GM23338 (cell line): ENCODE data around the gene RFXAP. TPM values are rescaled to one million over a fixed set of nuclear protein-coding genes. Genes with fewer than 3 reads are reported as not detected.

Experiments used
- ATAC-seq: fragments of 200-7000 bp; cut with Tn5 transposase; 3 replicates; pipeline ENCODE4 v1.9.1; 2020
- DNase-seq: peaks from one replicate; pipeline ENCODE4 v3.0.0-alpha.2; 2015; ENCODE audit warnings: low spot score
- H2AFZ ChIP-seq: fragments of 200-600 bp; sonication (generic); 2 replicates; pipeline ENCODE4 v1.8.0; 2016; ENCODE audit warnings: antibody characterized with exemption, mild to moderate bottlenecking, moderate library complexity
- H3F3A ChIP-seq: fragments of 200-600 bp; sonication (generic); replicated peaks from 2 replicates; pipeline ENCODE4 v1.8.0; 2017; ENCODE audit warnings: antibody characterized with exemption, mixed run types, low read depth
- H3K27ac ChIP-seq: fragments of 200-600 bp; sonication (generic); 2 replicates; pipeline ENCODE4 v1.6.1; 2016; ENCODE audit warnings: low read depth
- H3K27me3 ChIP-seq: fragments of 200-600 bp; sonication (generic); 2 replicates; pipeline ENCODE4 v1.8.0; 2016; ENCODE audit warnings: mild to moderate bottlenecking, mixed run types, moderate library complexity; ENCODE audit not compliant: insufficient read depth
- H3K36me3 ChIP-seq: fragments of 200-600 bp; sonication (generic); 2 replicates; pipeline ENCODE4 v1.8.0; 2016; ENCODE audit warnings: mild to moderate bottlenecking; ENCODE audit not compliant: insufficient read depth
- H3K4me1 ChIP-seq: fragments of 200-600 bp; sonication (generic); 2 replicates; pipeline ENCODE4 v1.8.0; 2016; ENCODE audit warnings: mild to moderate bottlenecking, moderate library complexity; ENCODE audit not compliant: insufficient read depth
- H3K4me2 ChIP-seq: fragments of 200-600 bp; sonication (generic); 2 replicates; pipeline ENCODE4 v1.7.1; 2017; ENCODE audit warnings: mixed run types
- H3K4me3 ChIP-seq: fragments of 200-600 bp; sonication (generic); 2 replicates; pipeline ENCODE4 v1.6.1; 2016; ENCODE audit warnings: mixed run types
- H3K79me2 ChIP-seq: fragments of 200-600 bp; sonication (generic); replicated peaks from 2 replicates; pipeline ENCODE4 v1.8.0; 2017; ENCODE audit warnings: mild to moderate bottlenecking; ENCODE audit not compliant: insufficient read depth
- H3K9me2 ChIP-seq: fragments of 200-600 bp; sonication (generic); 2 replicates; pipeline ENCODE4 v1.8.0; 2017; ENCODE audit not compliant: insufficient read depth
- H4K20me1 ChIP-seq: fragments of 200-600 bp; sonication (generic); replicated peaks from 2 replicates; pipeline ENCODE4 v1.8.0; 2017; ENCODE audit warnings: mild to moderate bottlenecking; ENCODE audit not compliant: insufficient read depth
- H3K27ac Mint-ChIP-seq: 2 replicates; pipeline ENCODE4 v1.8.0; 2020; ENCODE audit warnings: inconsistent platforms, mild to moderate bottlenecking, moderate library complexity, mixed read lengths
- H3K27me3 Mint-ChIP-seq: 3 replicates; pipeline ENCODE4 v1.8.0; 2022; ENCODE audit warnings: low read depth, mild to moderate bottlenecking, moderate library complexity, mixed read lengths, inconsistent platforms; ENCODE audit not compliant: insufficient read depth, poor library complexity
- H3K36me3 Mint-ChIP-seq: 3 replicates; pipeline ENCODE4 v1.8.0; 2021; ENCODE audit warnings: low read depth, mild to moderate bottlenecking, inconsistent platforms, moderate library complexity, mixed read lengths
- H3K4me1 Mint-ChIP-seq: 3 replicates; pipeline ENCODE4 v1.8.0; 2020; ENCODE audit warnings: mild to moderate bottlenecking, inconsistent platforms, mixed read lengths
- H3K4me3 Mint-ChIP-seq: 3 replicates; pipeline ENCODE4 v1.8.0; 2021; ENCODE audit warnings: moderate library complexity, mild to moderate bottlenecking, inconsistent platforms, mixed read lengths
- H3K9me3 Mint-ChIP-seq: 3 replicates; pipeline ENCODE4 v1.8.0; 2020; ENCODE audit warnings: moderate library complexity, mild to moderate bottlenecking, inconsistent platforms, mixed read lengths
- CREB1 ChIP-seq: fragments of 250-450 bp; sonication (Bioruptor Pico); IDR thresholded peaks from 2 replicates; pipeline ENCODE4 v1.5.0; 2020; ENCODE audit warnings: low read depth, mild to moderate bottlenecking, moderate library complexity
- ETS1 ChIP-seq: IDR thresholded peaks from 2 replicates; pipeline ENCODE4 v1.6.1; 2016; ENCODE audit warnings: antibody characterized with exemption
- EZH2 ChIP-seq: fragments of 200-600 bp; sonication (generic); IDR thresholded peaks from one replicate; pipeline ENCODE4 v1.8.0; 2017; ENCODE audit warnings: antibody characterized with exemption, mild to moderate bottlenecking, low read depth; ENCODE audit not compliant: unreplicated experiment
- EZH2phosphoT487 ChIP-seq: fragments of 200-600 bp; sonication (generic); IDR thresholded peaks from one replicate; pipeline ENCODE4 v1.8.1; 2018; ENCODE audit warnings: antibody characterized with exemption; ENCODE audit not compliant: unreplicated experiment
- JUNB ChIP-seq: IDR thresholded peaks from one replicate; pipeline ENCODE4 v1.6.1; 2016; ENCODE audit warnings: antibody characterized with exemption; ENCODE audit not compliant: unreplicated experiment
- NANOG ChIP-seq: IDR thresholded peaks from 2 replicates; pipeline ENCODE4 v1.6.1; 2016; ENCODE audit warnings: antibody characterized with exemption, borderline replicate concordance
- POLR2AphosphoS5 ChIP-seq: IDR thresholded peaks from 2 replicates; pipeline ENCODE4 v1.6.1; 2016; ENCODE audit warnings: antibody characterized with exemption, low read depth
- REST ChIP-seq: IDR thresholded peaks from one replicate; pipeline ENCODE4 v1.6.1; 2018; ENCODE audit warnings: antibody characterized with exemption; ENCODE audit not compliant: unreplicated experiment
- STAT1 ChIP-seq: IDR thresholded peaks from one replicate; pipeline ENCODE4 v1.6.1; 2016; ENCODE audit warnings: antibody characterized with exemption; ENCODE audit not compliant: unreplicated experiment
- ZNF114 ChIP-seq: fragments of 250-450 bp; sonication (Bioruptor Pico); IDR thresholded peaks from 2 replicates; pipeline ENCODE4 v1.5.0; 2020; ENCODE audit warnings: mild to moderate bottlenecking, moderate library complexity
- ZNF462 ChIP-seq: fragments of 250-450 bp; sonication (Bioruptor Pico); IDR thresholded peaks from 2 replicates; pipeline ENCODE4 v1.5.0; 2020; ENCODE audit warnings: mild to moderate bottlenecking, moderate library complexity
- polyA plus RNA-seq: library from polyadenylated mRNA; unstranded; fragments of >200 nt; fragmentation: Nextera tagmentation; extraction: Ambion mirVana; gene quantifications from 2 replicates; pipeline ENCODE4 v1.2.1, GENCODE V29; 2016
- total RNA-seq: library from RNA; depleted of rRNA; stranded (reverse); fragments of >200 nt; shearing (Covaris generic); gene quantifications from 2 replicates; pipeline ENCODE4 v1.2.3, GENCODE V29; 2014

RFXAP gene
- total and polyA plus RNA-seq, 2 experiments from 2014 or later: 6.3 to 8.5 TPM

- TF ChIP-seq ETS1: no peak
These were observed 40.8 kb upstream of the RFXAP start (continued) for GRCh38 chr13:36778083-36778671.

GRCh38 chr13:36783890-36784289, 35.1 kb upstream of the RFXAP start:
- Histone ChIP-seq H3K4me1 (no peaks in the 10 kb centered on the region), H3K36me3 (no peaks in the 10 kb centered on the region), H3F3A (no peaks in the 10 kb centered on the region), H3K4me2 (no peak overlapping the region), H4K20me1 (no peaks in the 10 kb centered on the region), H3K27me3 (no peaks in the 10 kb centered on the region), H3K9me2 (peaks cover 2% of the 10 kb centered on the region; the same call in 1 of the 2 replicates), H2AFZ (no peak overlapping the region), H3K79me2 (no peaks in the 10 kb centered on the region), H3K27ac (no peak overlapping the region), H3K4me3 (no peak overlapping the region)
- ATAC-seq (no peak), DNase-seq (no peak)
- Mint-ChIP-seq H3K36me3 (no peaks in the 10 kb centered on the region), H3K9me3 (no peaks in the 10 kb centered on the region), H3K4me1 (peaks cover 14% of the 10 kb centered on the region), H3K4me3 (no peak overlapping the region), H3K27me3 (peaks cover 4% of the 10 kb centered on the region), H3K27ac (no peak overlapping the region)
- no peak for TF ChIP-seq CREB1 (CRISPR knock-in tag)
- no peak for TF ChIP-seq ZNF462 (CRISPR knock-in tag)
- no peak for TF ChIP-seq POLR2AphosphoS5
- no peak for TF ChIP-seq STAT1
- no peak for TF ChIP-seq EZH2
- TF ChIP-seq EZH2phosphoT487: no peak
- no peak for TF ChIP-seq JUNB
- TF ChIP-seq REST: no peak
- TF ChIP-seq NANOG: no peak
- no peak for TF ChIP-seq ZNF114 (CRISPR knock-in tag)
- no peak for TF ChIP-seq ETS1
